GM12878 (cell line): ENCODE results near the gene MCM3. TPM values are rescaled to one million over a fixed set of nuclear protein-coding genes. Genes with fewer than 3 reads are reported as not detected.

Source experiments
- ATAC-seq: fragments of 200-7000 bp; cut with Tn5 transposase; 3 replicates; pipeline ENCODE4 v1.9.1; 2020; ENCODE audit warnings: mild to moderate bottlenecking, moderate library complexity
- BruUV-seq: library from RNA; stranded (reverse); fragments of 400-500 nt; replicated peaks from 2 replicates; lab custom pipeline; 2021; lab: Mats Ljungman, UMichigan
- CTCF ChIA-PET: fragments of 300-600 bp; sonication (Branson Sonifier 250); formaldehyde crosslinking; extraction: SDS; loops from one replicate; lab custom pipeline; 2021; ENCODE audit warnings: inconsistent platforms; lab: Yijun Ruan, JAX
- POLR2A ChIA-PET: fragments of 350-600 bp; formaldehyde crosslinking; extraction: SDS; loops from one replicate; lab custom pipeline; 2021; ENCODE audit warnings: inconsistent platforms; lab: Charles Lee
- RAD21 ChIA-PET: fragments of 300-600 bp; sonication (Branson Sonifier 250); formaldehyde crosslinking; loops from one replicate; lab custom pipeline; 2023; ENCODE audit warnings: antibody characterized with exemption; ENCODE audit not compliant: unreplicated experiment; lab: Charles Lee
- SMC1A ChIA-PET: fragments of 300-600 bp; sonication (Branson Sonifier 250); formaldehyde crosslinking; loops from one replicate; lab custom pipeline; 2023; ENCODE audit not compliant: unreplicated experiment, uncharacterized antibody; lab: Charles Lee
- DNase-seq: peaks from one replicate; pipeline ENCODE4 v3.0.0-alpha.2; 2011; ENCODE audit warnings: low read depth, low spot score
- FAIRE-seq: peaks from 3 replicates; lab custom pipeline; 2011; peaks lifted over from hg19 to GRCh38; lab: Jason Lieb, UNC
- H2AFZ ChIP-seq: 2 replicates; pipeline ENCODE4 v1.6.0; 2011; ENCODE audit warnings: low read depth, low read length, control low read depth; ENCODE audit not compliant: control insufficient read depth
- H3K27ac ChIP-seq: 2 replicates; pipeline ENCODE4 v1.5.1; 2011; ENCODE audit warnings: control low read depth; ENCODE audit not compliant: control insufficient read depth, insufficient read depth
- H3K27me3 ChIP-seq, 2 experiments: replicated peaks in 1 of 2; 2 replicates each; pipeline versions ENCODE4 v1.6.0 to v1.6.1; 2011; ENCODE audit warnings: low read length in 1 of 2; ENCODE audit not compliant: control insufficient read depth in 2 of 2, insufficient read depth in 2 of 2
- H3K36me3 ChIP-seq, 2 experiments: 2 replicates each; pipeline ENCODE4 v1.5.1; 2011; ENCODE audit warnings: low read length in 1 of 2; ENCODE audit not compliant: control insufficient read depth in 2 of 2, insufficient read depth in 2 of 2
- H3K4me1 ChIP-seq: 2 replicates; pipeline ENCODE4 v1.6.1; 2011; ENCODE audit warnings: mild to moderate bottlenecking, low read length, moderate library complexity, mixed read lengths; ENCODE audit not compliant: control insufficient read depth, insufficient read depth
- H3K4me2 ChIP-seq: 2 replicates; pipeline ENCODE4 v1.6.0; 2011; ENCODE audit warnings: control low read depth; ENCODE audit not compliant: control insufficient read depth, insufficient read depth
- H3K4me3 ChIP-seq: fragments of 200-600 bp; sonication (generic); 2 replicates; pipeline ENCODE4 v1.5.1; 2016
- H3K79me2 ChIP-seq: 2 replicates; pipeline ENCODE4 v1.6.0; 2011; ENCODE audit warnings: low read length; ENCODE audit not compliant: control insufficient read depth, insufficient read depth
- H3K9ac ChIP-seq: 2 replicates; pipeline ENCODE4 v1.8.0; 2011; ENCODE audit warnings: low read length, control low read depth, mixed read lengths; ENCODE audit not compliant: control insufficient read depth, insufficient read depth
- H3K9me3 ChIP-seq: replicated peaks from 3 replicates; pipeline ENCODE4 v1.5.1; 2011; ENCODE audit warnings: mild to moderate bottlenecking, low read length; ENCODE audit not compliant: control insufficient read depth, insufficient read depth
- H4K20me1 ChIP-seq: 2 replicates; pipeline ENCODE4 v1.6.0; 2011; ENCODE audit not compliant: control insufficient read depth, insufficient read depth
- BCL11A ChIP-seq: IDR thresholded peaks from 2 replicates; pipeline ENCODE4 v1.6.1; 2011; ENCODE audit warnings: low read depth, low read length
- MTA2 ChIP-seq: fragments of 450-650 bp; IDR thresholded peaks from 2 replicates; pipeline ENCODE4 v1.6.1; 2016; ENCODE audit warnings: low read depth, mild to moderate bottlenecking, moderate library complexity
- NFYB ChIP-seq: IDR thresholded peaks from 2 replicates; pipeline ENCODE4 v1.6.1; 2011; ENCODE audit warnings: low read depth, mild to moderate bottlenecking, low read length, improper control_type of control experiment, moderate library complexity; ENCODE audit not compliant: insufficient read depth
- PAX8 ChIP-seq: fragments of 450-650 bp; IDR thresholded peaks from 2 replicates; pipeline ENCODE4 v1.6.1; 2017; ENCODE audit warnings: mild to moderate bottlenecking, moderate library complexity
- PML ChIP-seq: IDR thresholded peaks from 2 replicates; pipeline ENCODE4 v1.6.1; 2012; ENCODE audit warnings: low read length, inconsistent platforms
- POLR2AphosphoS5 ChIP-seq: IDR thresholded peaks from 2 replicates; pipeline ENCODE4 v1.6.1; 2011; ENCODE audit warnings: mild to moderate bottlenecking, low read length, inconsistent platforms
- RAD21 ChIP-seq: IDR thresholded peaks from 2 replicates; pipeline ENCODE4 v1.6.1; 2011; ENCODE audit warnings: mild to moderate bottlenecking, low read depth, low read length, moderate library complexity; ENCODE audit not compliant: insufficient read depth
- YY1 ChIP-seq: IDR thresholded peaks from 2 replicates; pipeline ENCODE4 v1.6.1; 2011; ENCODE audit warnings: low read depth, mild to moderate bottlenecking, low read length
- ZSCAN29 ChIP-seq: fragments of 450-650 bp; IDR thresholded peaks from 2 replicates; pipeline ENCODE4 v1.6.1; 2017; ENCODE audit warnings: mild to moderate bottlenecking, moderate library complexity
- WGBS: methylation state at CpG from one replicate; pipeline ENCODE4 v1.1.6; 2016; ENCODE audit warnings: low lambda C conversion rate; ENCODE audit not compliant: insufficient replicate concordance, insufficient coverage; ENCODE audit errors: missing lambda C conversion rate; 5-methylcytosine and 5-hydroxymethylcytosine counted together
- in situ Hi-C: fragments of 300-500 bp; cut with MboI; formaldehyde crosslinking; loops from 9 replicates; pipeline ENCODE4 v1.14.3; 2018; ENCODE audit warnings: mixed read lengths
- intact Hi-C: fragments of 100-400 bp; cut with micrococcal nuclease; formaldehyde crosslinking; loops from one replicate; pipeline ENCODE4 v1.14.2; 2022; ENCODE audit not compliant: unreplicated experiment
- polyA plus RNA-seq, 11 experiments: library from polyadenylated mRNA; depleted of rRNA in 4 of 11; unstranded in 6 of 11; stranded (reverse) in 5 of 11; fragments of >200 nt; fragmentation: Nextera tagmentation in 4 of 11; fragmentation: Illumina TruSeq in 1 of 11; extraction: Ambion mirVana in 4 of 11; extraction: Trizol in 1 of 11; gene quantifications; 1 replicate in 1 of 11; 2 replicates in 10 of 11; pipeline versions ENCODE4 v1.2.1 to v1.2.3, GENCODE V29; 2011 to 2016; ENCODE audit warnings: inconsistent platforms in 2 of 11, missing spikeins in 2 of 11, low read depth in 1 of 11
- total RNA-seq, 4 experiments: library from RNA; depleted of rRNA in 3 of 4; stranded (reverse); fragments of >200 nt in 3 of 4; fragmentation: Illumina TruSeq in 1 of 4; extraction: Trizol in 1 of 4; gene quantifications; 2 replicates each; pipeline versions ENCODE4 v1.2.1 to v1.2.3, GENCODE V29; 2013 to 2021
- TF ChIP-seq, protein P1 (sequence below): fragments of 150-350 bp; IDR thresholded peaks from 2 replicates; pipeline ENCODE4 v1.6.1; 2016; ENCODE audit warnings: low read depth, low read length
- TF ChIP-seq, protein P2 (sequence below): IDR thresholded peaks from 2 replicates; pipeline ENCODE4 v1.6.1; 2011; ENCODE audit warnings: borderline replicate concordance, low read depth, mild to moderate bottlenecking, moderate library complexity, low read length; ENCODE audit not compliant: insufficient read depth, poor library complexity, severe bottlenecking
- TF ChIP-seq, protein P3 (sequence below): fragments of 450-650 bp; IDR thresholded peaks from 2 replicates; pipeline ENCODE4 v1.6.1; 2017; ENCODE audit warnings: mild to moderate bottlenecking, moderate library complexity

Gene MCM3
- total and polyA plus RNA-seq, 10 of the 15 experiments (the other 5 are each of a cell fraction or from before 2014, with no cell fraction given): 74.1 to 265 (median 214) TPM

DNA sequence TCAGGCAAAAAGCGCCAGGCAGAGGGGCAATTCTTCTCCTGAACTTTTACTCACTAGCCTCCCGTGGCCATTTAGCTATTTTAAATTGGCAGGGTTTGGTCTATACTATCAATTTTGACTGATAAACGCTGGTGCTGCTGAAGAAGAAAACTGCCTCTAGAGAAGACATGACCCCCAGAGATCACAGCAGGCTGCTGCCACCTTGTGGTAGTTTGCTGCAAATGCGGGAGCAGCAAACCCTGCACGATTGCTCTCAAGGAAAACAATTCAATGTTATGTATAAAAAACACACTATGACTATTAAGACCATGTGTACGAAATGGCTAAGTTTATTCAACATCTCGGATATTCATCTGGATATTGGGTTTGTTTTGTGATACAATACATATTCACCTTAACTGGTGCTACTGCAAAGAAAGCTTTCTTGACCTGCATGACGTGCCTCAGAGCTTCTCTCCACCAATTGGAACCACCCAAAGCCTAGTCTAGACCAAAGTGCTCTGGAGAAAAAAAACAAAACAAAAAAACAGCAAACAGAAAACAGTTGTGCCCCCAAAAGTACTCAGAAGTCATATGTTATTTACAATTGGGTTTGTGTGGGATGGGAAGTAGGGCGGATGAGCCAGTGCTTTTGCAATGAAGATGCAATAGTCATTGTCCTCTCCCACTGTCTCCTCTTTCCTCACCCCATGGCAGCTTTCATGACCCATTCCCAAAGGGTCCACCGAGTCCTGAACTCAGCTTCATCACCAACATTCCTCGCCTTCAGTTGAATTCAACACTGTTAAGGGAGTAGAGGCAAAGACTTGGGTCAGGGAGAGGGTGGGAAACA, 20.6 kb downstream of the MCM3 start:
- H3K9me3 ChIP-seq: no peaks in the 10 kb centered on the region
- in situ Hi-C loops: loop anchor here (5.0 kb wide), 1 partner anchor 102 kb away; no protein-coding TSS in a partner anchor
- TF ChIP-seq, protein P1, sequence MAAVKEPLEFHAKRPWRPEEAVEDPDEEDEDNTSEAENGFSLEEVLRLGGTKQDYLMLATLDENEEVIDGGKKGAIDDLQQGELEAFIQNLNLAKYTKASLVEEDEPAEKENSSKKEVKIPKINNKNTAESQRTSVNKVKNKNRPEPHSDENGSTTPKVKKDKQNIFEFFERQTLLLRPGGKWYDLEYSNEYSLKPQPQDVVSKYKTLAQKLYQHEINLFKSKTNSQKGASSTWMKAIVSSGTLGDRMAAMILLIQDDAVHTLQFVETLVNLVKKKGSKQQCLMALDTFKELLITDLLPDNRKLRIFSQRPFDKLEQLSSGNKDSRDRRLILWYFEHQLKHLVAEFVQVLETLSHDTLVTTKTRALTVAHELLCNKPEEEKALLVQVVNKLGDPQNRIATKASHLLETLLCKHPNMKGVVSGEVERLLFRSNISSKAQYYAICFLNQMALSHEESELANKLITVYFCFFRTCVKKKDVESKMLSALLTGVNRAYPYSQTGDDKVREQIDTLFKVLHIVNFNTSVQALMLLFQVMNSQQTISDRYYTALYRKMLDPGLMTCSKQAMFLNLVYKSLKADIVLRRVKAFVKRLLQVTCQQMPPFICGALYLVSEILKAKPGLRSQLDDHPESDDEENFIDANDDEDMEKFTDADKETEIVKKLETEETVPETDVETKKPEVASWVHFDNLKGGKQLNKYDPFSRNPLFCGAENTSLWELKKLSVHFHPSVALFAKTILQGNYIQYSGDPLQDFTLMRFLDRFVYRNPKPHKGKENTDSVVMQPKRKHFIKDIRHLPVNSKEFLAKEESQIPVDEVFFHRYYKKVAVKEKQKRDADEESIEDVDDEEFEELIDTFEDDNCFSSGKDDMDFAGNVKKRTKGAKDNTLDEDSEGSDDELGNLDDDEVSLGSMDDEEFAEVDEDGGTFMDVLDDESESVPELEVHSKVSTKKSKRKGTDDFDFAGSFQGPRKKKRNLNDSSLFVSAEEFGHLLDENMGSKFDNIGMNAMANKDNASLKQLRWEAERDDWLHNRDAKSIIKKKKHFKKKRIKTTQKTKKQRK: no peak
- TF ChIP-seq PAX8 (no peak), MTA2 (no peak), POLR2AphosphoS5 (no peak), PML (0 out of 2 replicates have a peak, but pooled peaks have one; percentile 31), BCL11A (no peak), ZSCAN29 (no peak), YY1 (peak; percentile 68), RAD21 (peak; percentile 94), NFYB (no peak)
- TF ChIP-seq, protein P2, sequence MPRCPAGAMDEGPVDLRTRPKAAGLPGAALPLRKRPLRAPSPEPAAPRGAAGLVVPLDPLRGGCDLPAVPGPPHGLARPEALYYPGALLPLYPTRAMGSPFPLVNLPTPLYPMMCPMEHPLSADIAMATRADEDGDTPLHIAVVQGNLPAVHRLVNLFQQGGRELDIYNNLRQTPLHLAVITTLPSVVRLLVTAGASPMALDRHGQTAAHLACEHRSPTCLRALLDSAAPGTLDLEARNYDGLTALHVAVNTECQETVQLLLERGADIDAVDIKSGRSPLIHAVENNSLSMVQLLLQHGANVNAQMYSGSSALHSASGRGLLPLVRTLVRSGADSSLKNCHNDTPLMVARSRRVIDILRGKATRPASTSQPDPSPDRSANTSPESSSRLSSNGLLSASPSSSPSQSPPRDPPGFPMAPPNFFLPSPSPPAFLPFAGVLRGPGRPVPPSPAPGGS: no peak
- TF ChIP-seq, protein P3, sequence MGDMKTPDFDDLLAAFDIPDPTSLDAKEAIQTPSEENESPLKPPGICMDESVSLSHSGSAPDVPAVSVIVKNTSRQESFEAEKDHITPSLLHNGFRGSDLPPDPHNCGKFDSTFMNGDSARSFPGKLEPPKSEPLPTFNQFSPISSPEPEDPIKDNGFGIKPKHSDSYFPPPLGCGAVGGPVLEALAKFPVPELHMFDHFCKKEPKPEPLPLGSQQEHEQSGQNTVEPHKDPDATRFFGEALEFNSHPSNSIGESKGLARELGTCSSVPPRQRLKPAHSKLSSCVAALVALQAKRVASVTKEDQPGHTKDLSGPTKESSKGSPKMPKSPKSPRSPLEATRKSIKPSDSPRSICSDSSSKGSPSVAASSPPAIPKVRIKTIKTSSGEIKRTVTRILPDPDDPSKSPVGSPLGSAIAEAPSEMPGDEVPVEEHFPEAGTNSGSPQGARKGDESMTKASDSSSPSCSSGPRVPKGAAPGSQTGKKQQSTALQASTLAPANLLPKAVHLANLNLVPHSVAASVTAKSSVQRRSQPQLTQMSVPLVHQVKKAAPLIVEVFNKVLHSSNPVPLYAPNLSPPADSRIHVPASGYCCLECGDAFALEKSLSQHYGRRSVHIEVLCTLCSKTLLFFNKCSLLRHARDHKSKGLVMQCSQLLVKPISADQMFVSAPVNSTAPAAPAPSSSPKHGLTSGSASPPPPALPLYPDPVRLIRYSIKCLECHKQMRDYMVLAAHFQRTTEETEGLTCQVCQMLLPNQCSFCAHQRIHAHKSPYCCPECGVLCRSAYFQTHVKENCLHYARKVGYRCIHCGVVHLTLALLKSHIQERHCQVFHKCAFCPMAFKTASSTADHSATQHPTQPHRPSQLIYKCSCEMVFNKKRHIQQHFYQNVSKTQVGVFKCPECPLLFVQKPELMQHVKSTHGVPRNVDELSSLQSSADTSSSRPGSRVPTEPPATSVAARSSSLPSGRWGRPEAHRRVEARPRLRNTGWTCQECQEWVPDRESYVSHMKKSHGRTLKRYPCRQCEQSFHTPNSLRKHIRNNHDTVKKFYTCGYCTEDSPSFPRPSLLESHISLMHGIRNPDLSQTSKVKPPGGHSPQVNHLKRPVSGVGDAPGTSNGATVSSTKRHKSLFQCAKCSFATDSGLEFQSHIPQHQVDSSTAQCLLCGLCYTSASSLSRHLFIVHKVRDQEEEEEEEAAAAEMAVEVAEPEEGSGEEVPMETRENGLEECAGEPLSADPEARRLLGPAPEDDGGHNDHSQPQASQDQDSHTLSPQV: no peak

More for the DNA sequence above, 20.6 kb downstream of the MCM3 start:
- no peak overlapping the region for H3K4me3 ChIP-seq
- ATAC-seq (peak; percentile 92), DNase-seq (no peak), FAIRE-seq (peak; percentile 7)
- H3K79me2 ChIP-seq: no peaks in the 10 kb centered on the region
- intact Hi-C loops: loop anchor here (1.0 to 2.0 kb wide), 3 partner anchors 29 to 201 kb away; no protein-coding TSS in a partner anchor
- H3K36me3 ChIP-seq: peaks cover 24 to 61% of the 10 kb centered on the region in 2 experiments
- H3K27me3 ChIP-seq: no peaks in the 10 kb centered on the region
- SMC1A ChIA-PET: interaction anchor here (0.7 to 6.9 kb wide), 25 partner anchors 9 to 402 kb away, joined by 3 to 91 read pairs (median 4); partner anchors contain the start of gene MCM3
- no peak overlapping the region for H3K9ac ChIP-seq
- WGBS: 41% methylated on average over 11 of the region's 11 CpGs
- CTCF ChIA-PET: interaction anchor here (0.6 to 8.1 kb wide), 33 partner anchors 9 to 844 kb away, joined by 3 to 129 read pairs (median 4); partner anchors contain the start of genes EFHC1 and MCM3
- no peaks in the 10 kb centered on the region for H3K4me1 ChIP-seq
- RAD21 ChIA-PET: interaction anchor here (0.6 to 5.6 kb wide), 8 partner anchors 16 to 138 kb away, joined by 3 to 51 read pairs (median 4); no protein-coding TSS in a partner anchor
- TSS peak; percentile 67 for BruUV-seq
- H4K20me1 ChIP-seq: peaks cover 2% of the 10 kb centered on the region; the same call in 1 of the 2 replicates
- H3K4me2 ChIP-seq: no peak overlapping the region
- POLR2A ChIA-PET: interaction anchor here (1.1 kb wide), 1 partner anchor 20 kb away, joined by 3 read pairs; no protein-coding TSS in a partner anchor
- no peak overlapping the region for H3K27ac ChIP-seq
- H2AFZ ChIP-seq: no peak overlapping the region
